HCT116 (cell line): Measurements from ENCODE around the gene C10orf95. TPM values are rescaled to one million over a fixed set of nuclear protein-coding genes. Genes with fewer than 3 reads are reported as not detected.

Experiments
- ATAC-seq: fragments of 200-7000 bp; cut with Tn5 transposase; 2 replicates; pipeline ENCODE4 v1.9.1; 2020; ENCODE audit warnings: mild to moderate bottlenecking, moderate library complexity
- BruUV-seq: library from RNA; stranded (reverse); fragments of 400-500 nt; replicated peaks from 2 replicates; lab custom pipeline; 2021; lab: Mats Ljungman, UMichigan
- CTCF ChIA-PET: fragments of 300-600 bp; sonication (Branson Sonifier 250); formaldehyde crosslinking; loops from one replicate; lab custom pipeline; 2021; ENCODE audit warnings: antibody characterized with exemption; lab: Charles Lee
- POLR2A ChIA-PET: fragments of 300-600, 350-600 bp; sonication (Branson Sonifier 250); formaldehyde crosslinking; loops from one replicate; lab custom pipeline; 2021; ENCODE audit warnings: antibody characterized with exemption; lab: Charles Lee
- RAD21 ChIA-PET, 2 experiments: fragments of 300-600 bp; sonication (Branson Sonifier 250); formaldehyde crosslinking; loops; one replicate each; lab custom pipeline; 2023; ENCODE audit warnings: low total read pairs in 2 of 2; ENCODE audit not compliant: uncharacterized antibody in 2 of 2, unreplicated experiment in 2 of 2, low non-redundant PET in 1 of 2; lab: Charles Lee
- DNase-seq: peaks from one replicate; pipeline ENCODE4 v3.0.0-alpha.2; 2010; ENCODE audit warnings: low read depth, low spot score
- H2AFZ ChIP-seq: fragments of 200-600 bp; shearing (Covaris generic), sonication (generic); 2 replicates; pipeline ENCODE4 v1.6.1; 2017; ENCODE audit warnings: low read depth, mixed run types, mixed read lengths, antibody characterized with exemption, low read length; ENCODE audit not compliant: poor library complexity, severe bottlenecking
- H3K27ac ChIP-seq: 2 replicates; pipeline ENCODE4 v1.5.1; 2012; ENCODE audit warnings: low read depth, low read length
- H3K27me3 ChIP-seq: fragments of 200-600 bp; sonication (generic); 2 replicates; pipeline ENCODE4 v1.6.1; 2016; ENCODE audit warnings: mixed run types, low read length, mixed read lengths; ENCODE audit not compliant: insufficient read depth
- H3K36me3 ChIP-seq, 2 experiments: fragments of 200-500 bp in 1 of 2; fragments of 200-600 bp in 1 of 2; sonication (Bioruptor generic) in 1 of 2; sonication (generic) in 1 of 2; 2 replicates each; pipeline versions ENCODE4 v1.5.1 to v1.6.1; 2014 to 2016; ENCODE audit warnings: low read length in 2 of 2, inconsistent platforms in 1 of 2, mixed read lengths in 1 of 2, mixed run types in 1 of 2; ENCODE audit not compliant: insufficient read depth in 2 of 2, control insufficient read depth in 1 of 2
- H3K4me1 ChIP-seq, 2 experiments: fragments of 200-600 bp in 1 of 2; sonication (generic) in 1 of 2; 2 replicates each; pipeline versions ENCODE4 v1.5.1 to v1.6.1; 2012 to 2017; ENCODE audit warnings: low read length in 2 of 2, inconsistent platforms in 1 of 2, mild to moderate bottlenecking in 1 of 2, mixed read lengths in 1 of 2, mixed run types in 1 of 2, moderate library complexity in 1 of 2; ENCODE audit not compliant: insufficient read depth in 2 of 2, control insufficient read depth in 1 of 2
- H3K4me2 ChIP-seq: fragments of 200-600 bp; sonication (generic); 2 replicates; pipeline ENCODE4 v1.6.1; 2017; ENCODE audit warnings: mixed run types, low read length, mixed read lengths
- H3K4me3 ChIP-seq, 2 experiments: fragments of 200-600 bp in 1 of 2; sonication (generic) in 1 of 2; replicated peaks in 1 of 2; 2 replicates each; pipeline ENCODE4 v1.5.1; 2011 to 2016; ENCODE audit warnings: low read length in 2 of 2, control low read depth in 1 of 2, low read depth in 1 of 2, mild to moderate bottlenecking in 1 of 2, mixed read lengths in 1 of 2, mixed run types in 1 of 2
- H3K79me2 ChIP-seq: fragments of 200-600 bp; sonication (generic); 2 replicates; pipeline ENCODE4 v1.6.1; 2017; ENCODE audit warnings: mild to moderate bottlenecking, mixed run types, low read length, moderate library complexity, mixed read lengths; ENCODE audit not compliant: insufficient read depth
- H3K9ac ChIP-seq: fragments of 200-600 bp; sonication (generic); 2 replicates; pipeline ENCODE4 v1.6.1; 2016; ENCODE audit warnings: low read length, mixed read lengths
- H3K9me2 ChIP-seq: fragments of 200-600 bp; sonication (generic), shearing (Covaris generic); 2 replicates; pipeline ENCODE4 v1.6.1; 2017; ENCODE audit warnings: mixed run types, mild to moderate bottlenecking, moderate library complexity; ENCODE audit not compliant: insufficient read depth
- H3K9me3 ChIP-seq, 2 experiments: fragments of 200-500 bp in 1 of 2; fragments of 200-600 bp in 1 of 2; sonication (Bioruptor generic) in 1 of 2; sonication (generic) in 1 of 2; 2 replicates each; pipeline ENCODE4 v1.6.1; 2014 to 2017; ENCODE audit warnings: low read length in 2 of 2, mixed read lengths in 2 of 2, inconsistent platforms in 1 of 2, low read depth in 1 of 2, mild to moderate bottlenecking in 1 of 2, mixed run types in 1 of 2, moderate library complexity in 1 of 2; ENCODE audit not compliant: control insufficient read depth in 1 of 2, insufficient read depth in 1 of 2
- H4K20me1 ChIP-seq: fragments of 200-600 bp; sonication (generic), shearing (Covaris generic); 2 replicates; pipeline ENCODE4 v1.6.1; 2017; ENCODE audit warnings: mixed run types, mild to moderate bottlenecking, moderate library complexity; ENCODE audit not compliant: insufficient read depth
- CTCF ChIP-seq, 3 experiments: fragments of 200-600 bp in 1 of 3; sonication (generic) in 1 of 3; IDR thresholded peaks in 2 of 3; conservative IDR thresholded peaks in 1 of 3; 2 replicates each; pipeline ENCODE4 v1.5.1; 2012 to 2017; ENCODE audit warnings: low read depth in 2 of 3, low read length in 2 of 3, antibody characterized with exemption in 1 of 3, borderline replicate concordance in 1 of 3, control low read depth in 1 of 3, mild to moderate bottlenecking in 1 of 3, mixed read lengths in 1 of 3, mixed run types in 1 of 3, moderate library complexity in 1 of 3; ENCODE audit not compliant: insufficient read depth in 1 of 3
- EZH2phosphoT487 ChIP-seq: fragments of 200-600 bp; IDR thresholded peaks from 2 replicates; pipeline ENCODE4 v1.6.1; 2018; ENCODE audit warnings: antibody characterized with exemption, borderline replicate concordance
- RAD21 ChIP-seq: IDR thresholded peaks from 2 replicates; pipeline ENCODE4 v1.6.1; 2012; ENCODE audit warnings: low read depth, mild to moderate bottlenecking
- intact Hi-C: fragments of 100-400 bp; cut with micrococcal nuclease; formaldehyde crosslinking; loops from 2 replicates; pipeline ENCODE4 v1.10.0; 2022
- total RNA-seq: library from RNA; stranded (reverse); gene quantifications from one replicate; pipeline ENCODE4 v1.2.1, GENCODE V29; 2021; ENCODE audit not compliant: unreplicated experiment

C10orf95 gene
- total RNA-seq, 1 experiment from 2014 or later = 2.1 TPM

- RAD21 ChIA-PET = interaction anchor here in 1 of 2 experiments (0.6 kb wide), 1 partner anchor 11 kb away, joined by 3 read pairs; no protein-coding TSS in a partner anchor
- Histone ChIP-seq H3K4me2 (peak overlapping the region; percentile 93), H3K9me3 (no peaks in the 10 kb centered on the region), H3K36me3 (no peaks in the 10 kb centered on the region; a peak in 1 of 4 replicates), H3K4me3 (peak overlapping the region; percentile 31 to 72)
- intact Hi-C loops = loop anchor here (5.0 kb wide), 2 partner anchors 42 to 232 kb away; partner anchors contain the start of gene FBXL15
- DNase-seq = no peak
- BruUV-seq = TSS peak; percentile 28
- ATAC-seq = peak; percentile 18; the same call in 1 of the 2 replicates
- TF ChIP-seq EZH2phosphoT487 (no peak), CTCF (IDR thresholded peaks at IDR 0.05 in 2 of 3, conservative IDR thresholded peaks at IDR 0.05 in 1 of 3; ENCODE audit: borderline replicate concordance in 1 of 3, insufficient read depth in 1 of 3, low read depth in 2 of 3, low read length in 2 of 3) (peak in 1 of 3 experiments; percentile 17; a peak in 2 of 6 replicates)
- TF ChIP-seq, all 23 proteins: peak for 1
- Histone ChIP-seq H3K9ac (peak overlapping the region; percentile 84), H3K79me2 (peaks cover 38% of the 10 kb centered on the region; the same call in 1 of the 2 replicates), H4K20me1 (no peaks in the 10 kb centered on the region), H3K27ac (peak overlapping the region; percentile 59), H3K9me2 (no peaks in the 10 kb centered on the region), H3K27me3 (no peaks in the 10 kb centered on the region), H3K4me1 (peaks cover 35 to 49% of the 10 kb centered on the region in 2 experiments), H2AFZ (no peak overlapping the region)
- ChIA-PET CTCF (interaction anchor here (0.7 to 1.4 kb wide), 2 partner anchors 59 to 120 kb away, joined by 3 read pairs; no protein-coding TSS in a partner anchor), POLR2A (interaction anchor here (0.9 kb wide), 1 partner anchor 14 kb away, joined by 3 read pairs; no protein-coding TSS in a partner anchor)
Measured at GRCh38 chr10:102463983-102464382, 12.6 kb upstream of the C10orf95 start.

- Histone ChIP-seq H3K4me1 (peaks cover 31 to 42% of the 10 kb centered on the region in 2 experiments), H3K9ac (peak overlapping the region; percentile 84), H3K4me3 (peak overlapping the region; percentile 31 to 72), H2AFZ (no peak overlapping the region), H3K9me3 (no peaks in the 10 kb centered on the region), H3K4me2 (peak overlapping the region; percentile 93), H3K36me3 (no peaks in the 10 kb centered on the region), H3K9me2 (no peaks in the 10 kb centered on the region), H3K27me3 (no peaks in the 10 kb centered on the region), H4K20me1 (no peaks in the 10 kb centered on the region), H3K27ac (peak overlapping the region; percentile 59), H3K79me2 (peaks cover 38% of the 10 kb centered on the region; the same call in 1 of the 2 replicates)
- intact Hi-C loops = loop anchor here (5.0 kb wide), 2 partner anchors 40 to 230 kb away; partner anchors contain the start of gene FBXL15
- ChIA-PET CTCF (interaction anchor here (1.0 to 2.9 kb wide), 9 partner anchors 17 to 293 kb away, joined by 3 to 18 read pairs (median 4); partner anchors contain the start of genes FBXL15 and NFKB2), POLR2A (interaction anchor here (0.9 to 3.4 kb wide), 6 partner anchors 11 to 41 kb away, joined by 3 to 39 read pairs (median 4); partner anchors contain the start of genes ACTR1A, C10orf95, CUEDC2 and FBXL15), RAD21 (interaction anchor here in 1 of 2 experiments (0.8 kb wide), 1 partner anchor 59 kb away, joined by 3 read pairs; no protein-coding TSS in a partner anchor)
- BruUV-seq = no TSS peak
- DNase-seq = no peak
- no peak for TF ChIP-seq RAD21
- ATAC-seq = peak; percentile 0; the same call in 1 of the 2 replicates
Measured at GRCh38 chr10:102462512-102463054, 11.2 kb upstream of the C10orf95 start.
